Subcutaneous adipose tissue (tissue), 4 donors: Measurements from ENCODE around the gene PRSS3. TPM values are rescaled to one million over a fixed set of nuclear protein-coding genes. Genes with fewer than 3 reads are reported as not detected.

Experiments
- CTCF ChIP-seq: fragments of 450-650 bp; IDR thresholded peaks from one replicate; pipeline ENCODE4 v1.5.1; 2016; ENCODE audit warnings: low read depth, mild to moderate bottlenecking, control low read depth, antibody characterized with exemption, moderate library complexity
- total RNA-seq, 4 donors: library from RNA; depleted of rRNA; stranded (reverse); fragments of >200 nt; gene quantifications; one replicate each; pipeline ENCODE4 v1.1.0, GENCODE V29; 2016

The PRSS3 gene
- total RNA-seq, 4 donors from 2014 or later: not detected

DNA sequence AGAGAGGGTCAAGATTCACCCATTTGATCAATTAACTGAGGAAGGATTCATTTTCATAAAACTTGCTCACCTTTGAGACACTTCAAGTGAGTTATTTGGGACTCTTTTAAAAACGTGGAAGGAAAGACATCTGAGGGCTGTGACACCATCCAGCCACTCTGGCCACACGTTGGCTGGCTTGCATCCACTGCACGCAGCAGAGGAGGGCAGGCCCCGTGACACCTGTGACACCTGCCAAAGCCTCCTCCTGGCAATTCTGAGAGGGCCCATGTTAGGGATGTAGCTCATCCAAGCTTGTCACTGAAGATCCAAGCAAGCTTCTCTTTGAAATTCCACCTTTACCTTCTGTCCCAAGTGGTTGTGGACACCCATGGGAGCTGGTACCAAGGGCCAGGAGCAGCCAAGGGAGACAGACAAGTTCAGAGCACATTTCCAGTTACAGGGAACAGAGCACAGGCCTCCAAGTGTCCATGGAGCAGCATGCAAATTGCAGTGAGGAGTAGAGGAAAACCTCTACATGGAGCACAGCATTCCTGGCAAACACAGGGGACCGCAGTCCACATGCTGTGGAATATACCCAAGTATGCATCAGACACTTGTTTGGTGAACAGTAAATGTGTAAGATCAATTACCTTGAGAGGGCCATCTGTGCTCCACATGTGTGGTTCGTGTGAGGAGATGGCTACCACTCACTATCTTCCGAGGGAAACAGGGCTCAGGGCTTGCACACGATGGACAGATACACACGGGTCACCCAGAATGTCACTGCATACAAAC lies 4.8 kb downstream of the PRSS3 start:
- no peak for TF ChIP-seq CTCF

DNA sequence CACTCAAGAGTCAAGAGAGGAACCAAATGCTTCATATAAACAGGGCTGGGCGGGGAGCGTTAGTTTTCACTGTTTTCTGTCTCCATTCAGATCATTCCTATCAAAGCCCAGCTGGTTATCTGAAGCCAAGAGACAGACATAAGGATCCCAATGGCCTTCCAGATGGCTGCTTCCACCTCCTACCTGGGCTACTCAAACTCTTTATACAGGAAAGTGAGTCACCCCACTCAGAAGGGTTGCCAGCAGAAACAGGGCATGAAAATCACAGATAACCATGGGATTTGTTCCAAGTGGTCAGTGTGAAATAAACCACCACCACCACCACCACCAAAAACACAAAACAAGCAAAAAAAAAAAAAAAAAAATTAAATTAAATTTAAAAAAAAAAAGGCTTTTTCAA lies 5.5 kb downstream of the PRSS3 start:
- TF ChIP-seq CTCF: no peak

- TF ChIP-seq CTCF: no peak
Measured at GRCh38 chr9:33809506-33809905, 14.1 kb downstream of the PRSS3 start.

DNA sequence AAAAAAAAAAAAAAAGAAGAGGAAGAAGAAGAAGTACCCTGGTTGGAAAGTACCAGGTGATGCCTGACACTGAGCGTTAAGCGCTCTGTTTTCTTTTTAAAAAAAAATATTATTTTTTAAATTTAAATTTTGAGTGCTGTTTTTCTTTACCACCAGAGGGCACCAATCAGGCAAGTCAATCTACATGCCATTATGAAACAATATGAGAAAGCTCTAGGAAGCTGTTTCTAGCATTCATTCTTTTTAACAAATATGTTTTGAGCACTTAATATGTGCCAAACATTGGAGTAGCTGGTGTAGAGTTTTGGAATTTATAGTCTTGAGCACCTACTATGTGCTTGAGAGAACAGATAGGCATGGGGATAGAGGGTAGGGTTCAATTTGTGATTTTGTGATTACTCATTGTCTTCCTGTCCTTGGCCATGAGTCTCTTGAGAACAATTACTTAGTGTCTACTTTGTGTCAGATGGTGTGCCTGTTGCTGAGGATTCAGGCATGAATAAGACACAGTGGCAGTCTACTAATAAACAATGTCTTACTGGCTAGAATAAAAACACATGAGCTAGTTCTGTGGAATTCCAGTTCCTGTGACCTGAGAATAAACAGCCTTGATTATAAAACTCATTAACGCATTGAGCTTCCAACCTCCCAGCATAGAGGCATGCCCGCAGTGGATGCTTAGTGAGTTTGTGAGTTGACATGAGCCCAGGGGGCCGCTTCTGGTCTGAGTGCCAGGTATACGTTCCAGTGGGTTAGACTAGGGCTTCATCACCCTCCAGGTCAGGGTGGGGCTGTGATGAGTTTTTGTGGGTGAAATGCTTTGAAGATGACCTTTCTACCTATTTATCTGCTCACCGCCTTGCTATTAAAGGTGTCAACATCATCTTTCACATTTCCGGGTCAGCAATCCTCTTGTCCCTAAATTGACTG lies 18.6 kb downstream of the PRSS3 start:
- TF ChIP-seq CTCF: no peak

- no peak for TF ChIP-seq CTCF
Measured at GRCh38 chr9:33815781-33816180, 20.4 kb downstream of the PRSS3 start.

DNA sequence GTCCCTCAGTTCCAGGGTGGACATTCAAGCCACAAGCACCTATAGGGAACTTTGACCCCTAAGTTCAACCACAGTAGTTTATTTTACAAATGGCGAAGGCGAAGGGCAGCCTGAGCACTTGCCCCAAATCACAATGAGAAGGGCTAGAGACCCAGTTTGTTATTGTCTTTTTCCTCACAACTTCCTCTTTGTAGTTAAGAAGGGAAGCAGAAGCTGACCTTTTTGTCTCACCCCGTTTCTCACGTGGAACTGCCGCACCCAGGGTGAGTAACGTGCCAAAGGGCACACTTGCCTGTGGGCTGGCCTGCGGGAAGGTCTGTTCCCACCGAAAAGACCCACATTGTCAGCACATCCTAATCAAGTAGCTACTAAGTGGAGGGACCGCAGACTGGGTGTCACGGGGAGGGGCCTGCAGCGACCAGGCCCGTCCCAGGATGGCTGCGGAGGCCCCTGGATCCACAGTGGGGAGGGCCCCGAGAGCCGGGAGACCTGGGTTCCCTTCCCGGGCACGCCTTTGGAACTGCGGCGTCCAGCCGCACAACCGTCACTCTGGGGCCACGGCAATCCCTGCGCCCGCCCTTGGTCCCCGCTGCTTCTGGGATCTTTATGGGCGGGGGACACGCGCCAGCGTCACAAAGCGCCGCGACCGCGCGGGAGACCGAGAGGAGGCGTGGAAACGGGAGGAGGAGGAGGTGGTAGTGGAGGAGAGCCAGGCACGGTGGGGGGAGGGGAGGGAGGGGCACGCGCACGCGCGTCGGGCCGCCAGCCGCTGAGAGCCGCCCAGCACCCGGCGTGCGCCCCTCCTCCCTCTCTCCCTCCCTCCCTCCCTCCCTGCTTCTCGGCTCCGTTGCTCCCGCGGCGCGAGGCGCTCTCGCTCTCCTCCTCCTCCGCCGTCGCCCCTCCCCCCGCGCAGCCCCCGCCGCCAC lies 21.2 kb downstream of the PRSS3 start, which contains the start of gene UBE2R2:
Gene UBE2R2, plus strand, starts transcription at position 834 of the 926 bp plus-strand sequence. CDS start 598 bp downstream, outside the sequence.
- no peak for TF ChIP-seq CTCF
